GM18870 (cell line): ENCODE measurements around the gene STRAP.
"Not testable (repeated sequence)": the region's sequence is repeated elsewhere in the genome, so short reads cannot be mapped to it uniquely, and the experiment has no call there.

ENCODE experiments used
- ATAC-seq: cut with Tn5 transposase; IDR thresholded peaks from one replicate; pipeline ENCODE4 v1.9.1; 2021; ENCODE audit warnings: moderate library complexity; ENCODE audit not compliant: unreplicated experiment

Gene STRAP

GRCh38 chr12:15868186-15868585, 14.0 kb upstream of the STRAP start:
- ATAC-seq: no peak

GRCh38 chr12:15873556-15873955, 8.6 kb upstream of the STRAP start:
- no peak for ATAC-seq

GRCh38 chr12:15874556-15875145, 7.5 kb upstream of the STRAP start:
- not testable (repeated sequence) for ATAC-seq

GRCh38 chr12:15875863-15876262, 6.3 kb upstream of the STRAP start:
- no peak for ATAC-seq

GRCh38 chr12:15879413-15879812, 2.8 kb upstream of the STRAP start:
- ATAC-seq: no peak

- no peak for ATAC-seq
Observed at GRCh38 chr12:15880721-15881120, 1.5 kb upstream of the STRAP start.

GRCh38 chr12:15883536-15883935, 1.3 kb downstream of the STRAP start:
- ATAC-seq: no peak

GRCh38 chr12:15886372-15887042, 4.3 kb downstream of the STRAP start:
- no peak for ATAC-seq

- ATAC-seq: no peak
Observed at GRCh38 chr12:15887043-15887817, 5.0 kb downstream of the STRAP start.

GRCh38 chr12:15892645-15893259, 10.6 kb downstream of the STRAP start:
- no peak for ATAC-seq

- ATAC-seq: no peak
Observed at GRCh38 chr12:15893260-15893659, 11.1 kb downstream of the STRAP start.

GRCh38 chr12:15896867-15897266, 14.7 kb downstream of the STRAP start:
- no peak for ATAC-seq

GRCh38 chr12:15897433-15897832, 15.2 kb downstream of the STRAP start:
- no peak for ATAC-seq

- ATAC-seq: peak; percentile 59
Observed at GRCh38 chr12:15899282-15899870, 17.2 kb downstream of the STRAP start.

- ATAC-seq: no peak
Observed at GRCh38 chr12:15904378-15904920, 22.3 kb downstream of the STRAP start.

- no peak for ATAC-seq
Observed at GRCh38 chr12:15910468-15910863, 28.3 kb downstream of the STRAP start.

GRCh38 chr12:15910864-15911721, 28.9 kb downstream of the STRAP start, which contains the start of gene DERA:
TSS of gene DERA (plus strand) at chr12:15911332. CDS start at chr12:15911384, 52 bp downstream.
- ATAC-seq: peak; percentile 76

- ATAC-seq: not testable (repeated sequence)
Observed at GRCh38 chr12:15911931-15912330, 29.7 kb downstream of the STRAP start.

GRCh38 chr12:15914131-15914530, 31.9 kb downstream of the STRAP start:
- not testable (repeated sequence) for ATAC-seq

- ATAC-seq: no peak
Observed at GRCh38 chr12:15918066-15918465, 35.9 kb downstream of the STRAP start.
